A549 (cell line): ENCODE data around the gene POLR3A.

Experiments
- CHD2 ChIP-seq: fragments of 150-350 bp; IDR thresholded peaks from 2 replicates; pipeline ENCODE4 v1.6.1; 2014; ENCODE audit warnings: low read length; ENCODE audit not compliant: partially characterized antibody
- CTCF ChIP-seq: fragments of >200 bp; sonication (Bioruptor Twin); formaldehyde crosslinking; IDR thresholded peaks from 3 replicates; pipeline ENCODE4 v1.5.1; 2016
- HES2 ChIP-seq: fragments of >200 bp; sonication (Bioruptor Twin); formaldehyde crosslinking; IDR thresholded peaks from 2 replicates; pipeline ENCODE4 v1.6.1; 2016

DNA sequence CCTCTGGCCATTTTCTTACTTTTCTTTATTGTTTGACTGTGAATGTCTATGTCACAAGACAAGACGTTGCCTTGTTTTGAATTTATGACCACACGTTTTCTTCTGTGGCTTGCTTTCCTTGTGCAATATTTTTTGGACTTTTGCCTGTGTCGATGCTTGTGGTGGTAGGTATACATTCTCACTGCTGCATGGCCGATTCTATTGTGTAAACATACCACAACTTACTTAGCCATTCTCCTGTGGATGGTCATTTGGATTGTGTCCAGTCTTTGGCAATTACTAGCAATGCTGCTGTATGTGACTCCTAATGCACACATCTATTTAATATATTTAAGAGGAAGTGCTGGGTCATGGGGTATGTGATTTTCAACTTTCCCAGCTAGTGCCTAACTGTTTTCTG, 84.8 kb downstream of the POLR3A start:
- TF ChIP-seq HES2 (peak; percentile 29; the same call in 1 of the 2 replicates), CHD2 (no peak), CTCF (no peak)
